Liver (tissue), 10 donors: Measurements from ENCODE around the gene BTBD9. TPM values are rescaled to one million over a fixed set of nuclear protein-coding genes. Genes with fewer than 3 reads are reported as not detected.

Experiments
- DNase-seq: peaks from one replicate; pipeline ENCODE4 v3.0.0-alpha.2; 2017; ENCODE audit warnings: low spot score
- H3K27ac ChIP-seq, 2 donors: one replicate each; pipeline ENCODE4 v1.7.0; 2013; ENCODE audit warnings: inconsistent platforms in 2 of 2, low read length in 2 of 2, control low read depth in 1 of 2, low read depth in 1 of 2, mild to moderate bottlenecking in 1 of 2
- H3K27me3 ChIP-seq, 4 donors: one replicate each; pipeline versions ENCODE4 v1.6.1 to v1.7.0; 2013; ENCODE audit warnings: low read length in 3 of 4, inconsistent platforms in 1 of 4, mild to moderate bottlenecking in 1 of 4, moderate library complexity in 1 of 4; ENCODE audit not compliant: control insufficient read depth in 4 of 4, insufficient read depth in 4 of 4
- H3K36me3 ChIP-seq, 4 donors: one replicate each; pipeline versions ENCODE4 v1.6.1 to v1.7.0; 2013; ENCODE audit warnings: low read length in 3 of 4, mild to moderate bottlenecking in 3 of 4, low read depth in 1 of 4, moderate library complexity in 1 of 4; ENCODE audit not compliant: control insufficient read depth in 4 of 4, insufficient read depth in 3 of 4
- H3K4me1 ChIP-seq, 4 donors: one replicate each; pipeline versions ENCODE4 v1.6.1 to v1.7.0; 2013; ENCODE audit warnings: low read length in 3 of 4, mild to moderate bottlenecking in 3 of 4, moderate library complexity in 1 of 4; ENCODE audit not compliant: control insufficient read depth in 4 of 4, insufficient read depth in 4 of 4
- H3K4me3 ChIP-seq, 3 donors: one replicate each; pipeline versions ENCODE4 v1.6.1 to v1.7.0; 2013; ENCODE audit warnings: low read length in 3 of 3, control low read depth in 1 of 3, low read depth in 1 of 3, mild to moderate bottlenecking in 1 of 3
- H3K9ac ChIP-seq, 2 donors: one replicate each; pipeline ENCODE4 v1.7.0; 2013; ENCODE audit warnings: low read length in 2 of 2, mild to moderate bottlenecking in 2 of 2, moderate library complexity in 2 of 2, control low read depth in 1 of 2, low read depth in 1 of 2
- H3K9me3 ChIP-seq, 4 donors: one replicate each; pipeline versions ENCODE4 v1.6.1 to v1.7.0; 2013; ENCODE audit warnings: low read length in 3 of 4; ENCODE audit not compliant: control insufficient read depth in 4 of 4
- CTCF ChIP-seq: fragments of 150-350 bp; IDR thresholded peaks from 2 replicates; pipeline ENCODE4 v1.5.1; 2017; ENCODE audit warnings: improper control_type of control experiment, low read depth, low read length; ENCODE audit not compliant: missing input control
- FOXA1 ChIP-seq: IDR thresholded peaks from 2 replicates; pipeline ENCODE4 v1.6.1; 2016; ENCODE audit warnings: antibody characterized with exemption
- FOXA2 ChIP-seq: IDR thresholded peaks from 2 replicates; pipeline ENCODE4 v1.6.1; 2016; ENCODE audit warnings: antibody characterized with exemption
- HNF4G ChIP-seq: IDR thresholded peaks from 2 replicates; pipeline ENCODE4 v1.6.1; 2016; ENCODE audit warnings: antibody characterized with exemption
- JUND ChIP-seq, 2 donors: IDR thresholded peaks; 2 replicates each; pipeline ENCODE4 v1.6.1; 2016; ENCODE audit warnings: antibody characterized with exemption in 2 of 2
- NR2F2 ChIP-seq: IDR thresholded peaks from 2 replicates; pipeline ENCODE4 v1.6.1; 2016; ENCODE audit warnings: antibody characterized with exemption
- RAD21 ChIP-seq, 2 donors: IDR thresholded peaks; 2 replicates each; pipeline ENCODE4 v1.6.1; 2016; ENCODE audit warnings: antibody characterized with exemption in 2 of 2, mild to moderate bottlenecking in 2 of 2
- REST ChIP-seq: IDR thresholded peaks from 2 replicates; pipeline ENCODE4 v1.6.1; 2016; ENCODE audit warnings: antibody characterized with exemption, mild to moderate bottlenecking
- RXRA ChIP-seq, 2 donors: IDR thresholded peaks; 2 replicates each; pipeline ENCODE4 v1.6.1; 2017 to 2018; ENCODE audit warnings: antibody characterized with exemption in 2 of 2, mild to moderate bottlenecking in 1 of 2
- TAF1 ChIP-seq: conservative IDR thresholded peaks from 2 replicates; pipeline ENCODE4 v1.6.1; 2016; ENCODE audit warnings: antibody characterized with exemption, mild to moderate bottlenecking
- YY1 ChIP-seq: IDR thresholded peaks from 2 replicates; pipeline ENCODE4 v1.6.1; 2016; ENCODE audit warnings: antibody characterized with exemption, mild to moderate bottlenecking
- WGBS: extraction: QIAGEN DNeasy Blood & Tissue Kit; methylation state at CpG from one replicate; pipeline ENCODE4 v1.1.7; 2013; 5-methylcytosine and 5-hydroxymethylcytosine counted together
- polyA plus RNA-seq, 2 donors: library from polyadenylated mRNA; stranded (reverse) in 1 of 2; unstranded in 1 of 2; fragments of 200-250 nt in 1 of 2; fragments of >200 nt in 1 of 2; fragmentation: Nextera tagmentation in 1 of 2; extraction: Ambion mirVana in 1 of 2; gene quantifications; one replicate each; pipeline versions ENCODE4 v1.2.1 to v1.2.3, GENCODE V29; 2013 to 2015
- small RNA-seq: library from RNA; depleted of rRNA; stranded (forward); fragments of <200 nt; gene quantifications from one replicate; pipeline ENCODE3, GENCODE V24; 2014
- total RNA-seq, 2 donors: library from RNA; depleted of rRNA; stranded (reverse); fragments of >200 nt; gene quantifications; one replicate each; pipeline ENCODE4 v1.2.3, GENCODE V29; 2014
- donor health status: healthy.
- donor health status: healthy.
- donor health status: healthy.
- donor health status: healthy.
- donor health status: healthy.

The BTBD9 gene
- total and polyA plus RNA-seq, 4 donors: 2.0 to 12.4 (median 5.7) TPM

- no peak for DNase-seq
- H3K27me3 ChIP-seq: no peaks in the 10 kb centered on the region
- no peaks in the 10 kb centered on the region for H3K9me3 ChIP-seq
- H3K27ac ChIP-seq: no peak overlapping the region
- 78% methylated on average over 2 of the region's 2 CpGs for WGBS
- H3K4me1 ChIP-seq: no peaks in the 10 kb centered on the region
- no peak for TF ChIP-seq RAD21 (IDR thresholded peaks at IDR 0.05)
- TF ChIP-seq HNF4G: no peak
- no peak for TF ChIP-seq FOXA1
- TF ChIP-seq NR2F2: no peak
- TF ChIP-seq JUND (IDR thresholded peaks at IDR 0.05): no peak
- TF ChIP-seq TAF1: no peak
- no peak for TF ChIP-seq YY1
- no peak for TF ChIP-seq FOXA2
- TF ChIP-seq RXRA (IDR thresholded peaks at IDR 0.05): no peak
- no peak for TF ChIP-seq CTCF
- no peak for TF ChIP-seq REST
- peaks cover 4 to 18% (median 12%) of the 10 kb centered on the region in 4 donors for H3K36me3 ChIP-seq
- H3K4me3 ChIP-seq: no peak overlapping the region
- no peak overlapping the region for H3K9ac ChIP-seq
These were observed 520.9 kb downstream of the BTBD9 start for GRCh38 chr6:38118791-38119365.

Small RNA genes within 50 kb of the gene (small RNA-seq; reads per million reads assigned to genes)
- not detected for gene RF00019
- 0.07 reads per million for gene RF00279

Other genes starting within 250 kb of the BTBD9 start
- 100 to 1,000 TPM in 1 of 2 donors, 10 to 100 TPM in 1; 59.2 to 108 TPM for gene GLO1, start 63.2 kb upstream of the BTBD9 start, total RNA-seq
- gene GLO1, start 63.2 kb upstream of the BTBD9 start, polyA plus RNA-seq: 10 to 100 TPM; 50.5 to 85.8 TPM
- under 1 TPM; under 0.01 to 0.05 TPM for gene DNAH8, start 75.4 kb upstream of the BTBD9 start, total RNA-seq
- gene DNAH8, start 75.4 kb upstream of the BTBD9 start, polyA plus RNA-seq: not detected